PFSK-1 (cell line): ENCODE data around the gene GNAT3.

Source experiments
- FOXP2 ChIP-seq: optimal IDR thresholded peaks from 2 replicates; pipeline ENCODE3; 2011; ENCODE audit warnings: borderline replicate concordance, control low read depth, inconsistent platforms; ENCODE audit not compliant: insufficient read depth; ENCODE audit errors: extremely low read length, extremely low read depth
- POLR2AphosphoS5 ChIP-seq: IDR thresholded peaks from 2 replicates; pipeline ENCODE4 v1.6.1; 2012; ENCODE audit warnings: low read depth, mild to moderate bottlenecking, control low read depth, low read length, moderate library complexity
- REST ChIP-seq, 2 experiments: IDR thresholded peaks; 2 replicates each; pipeline versions ENCODE4 v1.6.1 to v1.8.0; 2011 to 2012; ENCODE audit warnings: low read depth in 2 of 2, low read length in 2 of 2, control low read depth in 1 of 2, inconsistent platforms in 1 of 2, mild to moderate bottlenecking in 1 of 2, moderate library complexity in 1 of 2; ENCODE audit not compliant: insufficient read depth in 1 of 2
- SIN3A ChIP-seq: IDR thresholded peaks from 2 replicates; pipeline ENCODE4 v1.6.1; 2012; ENCODE audit warnings: mild to moderate bottlenecking, low read length, moderate library complexity, borderline replicate concordance; ENCODE audit not compliant: insufficient read depth
- TAF1 ChIP-seq: IDR thresholded peaks from 2 replicates; pipeline ENCODE4 v1.6.1; 2012; ENCODE audit warnings: low read length, control low read depth, borderline replicate concordance; ENCODE audit not compliant: insufficient read depth

The GNAT3 gene

DNA sequence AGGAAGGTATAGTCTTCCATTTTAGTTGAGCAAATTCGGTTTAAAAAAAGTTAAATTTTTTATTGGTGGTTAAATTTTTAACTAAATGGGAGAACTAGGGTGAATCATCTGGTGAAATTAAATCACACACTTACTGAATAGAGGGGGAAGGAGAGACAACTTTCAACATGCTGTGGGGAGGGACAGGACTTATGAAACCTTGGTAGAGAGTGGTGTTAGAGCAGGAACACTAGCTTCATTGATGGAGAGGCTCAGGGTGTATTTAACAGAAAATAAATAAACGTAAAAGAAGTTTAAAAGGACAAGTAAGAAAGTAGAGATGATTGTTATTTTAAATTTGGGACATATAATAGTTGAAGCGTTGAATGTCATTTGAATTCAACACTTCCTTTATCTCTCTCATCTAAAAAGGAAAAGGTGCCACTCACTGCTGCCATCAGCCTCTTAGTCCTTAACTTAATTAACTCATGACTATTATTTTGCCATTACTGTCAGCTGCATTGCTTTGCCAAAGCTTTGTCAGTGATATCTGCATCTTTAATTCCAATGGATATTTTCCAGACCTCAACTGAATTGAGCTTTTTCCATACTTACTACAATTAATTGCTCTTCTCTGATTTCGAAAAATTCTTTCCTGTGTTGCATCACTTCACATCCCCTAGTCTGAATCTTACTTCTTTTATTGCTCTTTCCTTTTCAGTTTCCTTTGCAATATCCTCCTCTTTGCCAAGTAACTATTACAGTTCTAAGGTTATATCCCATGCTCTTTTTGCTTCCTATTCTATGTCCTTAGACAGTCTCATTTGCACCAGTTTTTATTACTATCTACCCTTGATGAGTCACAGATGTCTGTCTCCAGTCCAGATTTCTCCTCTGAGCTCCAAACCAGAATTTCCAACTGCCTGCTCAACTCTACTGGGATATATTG, 71.7 kb downstream of the GNAT3 start:
- TF ChIP-seq TAF1 (no peak), REST (IDR thresholded peaks at IDR 0.05; ENCODE audit: insufficient read depth in 1 of 2, low read depth in 2 of 2, low read length in 2 of 2) (no peak), SIN3A (no peak), FOXP2 (no peak), POLR2AphosphoS5 (no peak)

- TF ChIP-seq POLR2AphosphoS5 (no peak), TAF1 (no peak), FOXP2 (no peak), SIN3A (no peak), REST (IDR thresholded peaks at IDR 0.05; ENCODE audit: insufficient read depth in 1 of 2, low read depth in 2 of 2, low read length in 2 of 2) (no peak)
These were observed 76.3 kb downstream of the GNAT3 start for GRCh38 chr7:80435521-80435920.

DNA sequence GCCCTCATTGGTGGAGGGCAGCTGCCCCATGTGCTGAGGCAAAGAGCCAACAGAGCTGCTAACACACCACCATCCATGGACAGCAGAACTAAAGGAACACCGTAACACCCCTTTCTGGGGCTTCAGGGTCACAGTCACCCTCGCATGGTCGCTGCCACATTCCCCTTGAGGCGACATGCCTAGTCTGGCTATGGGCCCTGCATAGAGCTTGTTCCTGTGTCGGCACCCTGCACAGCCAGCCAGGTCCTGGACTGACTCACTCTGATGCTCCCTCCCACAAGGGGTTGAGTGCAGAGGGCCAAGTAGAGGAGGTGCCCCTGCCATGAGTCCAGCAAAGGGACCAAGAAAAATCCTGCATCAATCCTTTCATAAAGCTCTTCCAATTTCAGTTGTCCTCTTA, 77.8 kb downstream of the GNAT3 start:
- TF ChIP-seq SIN3A (no peak), TAF1 (no peak), REST (IDR thresholded peaks at IDR 0.05; ENCODE audit: insufficient read depth in 1 of 2, low read depth in 2 of 2, low read length in 2 of 2) (no peak), FOXP2 (no peak), POLR2AphosphoS5 (no peak)

DNA sequence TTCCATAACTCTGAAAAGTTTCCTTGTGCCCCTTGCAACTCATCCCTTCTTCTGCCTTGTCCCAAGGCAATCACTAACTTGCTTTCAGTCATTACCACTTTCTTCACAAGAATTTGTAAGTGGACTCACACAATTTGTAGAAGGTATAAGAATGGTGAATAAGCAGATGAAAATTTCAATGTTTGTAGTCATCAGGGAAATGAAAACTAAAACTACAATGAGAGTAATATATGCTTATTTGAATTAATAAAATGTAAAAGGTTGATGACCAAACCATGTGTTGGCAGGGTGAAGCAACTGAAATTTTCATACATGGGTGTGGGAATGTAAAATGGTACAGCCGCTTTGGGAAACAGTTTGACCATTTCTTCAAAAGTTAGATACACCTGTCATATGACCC, 79.7 kb downstream of the GNAT3 start:
- TF ChIP-seq TAF1, result no peak
- no peak for TF ChIP-seq REST (IDR thresholded peaks at IDR 0.05; ENCODE audit: insufficient read depth in 1 of 2, low read depth in 2 of 2, low read length in 2 of 2)
- TF ChIP-seq POLR2AphosphoS5, result no peak
- no peak for TF ChIP-seq FOXP2
- TF ChIP-seq SIN3A, result no peak
